Type B pancreatic cell (in vitro differentiated cells): ENCODE data around the gene CREM. TPM values are rescaled to one million over a fixed set of nuclear protein-coding genes. Genes with fewer than 3 reads are reported as not detected.

ENCODE experiments used
- DNase-seq: peaks from one replicate; pipeline ENCODE4 v3.0.0; 2021; ENCODE audit warnings: mixed read lengths; ENCODE audit not compliant: unreplicated experiment; ENCODE audit errors: extremely low spot score
- H3K27ac Mint-ChIP-seq: 2 replicates; pipeline ENCODE4 v1.8.0; 2021; ENCODE audit warnings: mild to moderate bottlenecking, mixed read lengths
- H3K27me3 Mint-ChIP-seq: 2 replicates; pipeline ENCODE4 v1.8.0; 2021; ENCODE audit warnings: mixed read lengths
- H3K36me3 Mint-ChIP-seq: 2 replicates; pipeline ENCODE4 v1.8.0; 2021; ENCODE audit warnings: mixed read lengths
- H3K4me1 Mint-ChIP-seq: one replicate; pipeline ENCODE4 v1.8.0; 2021; ENCODE audit warnings: mixed read lengths; ENCODE audit not compliant: unreplicated experiment
- H3K4me3 Mint-ChIP-seq: 2 replicates; pipeline ENCODE4 v1.8.0; 2021; ENCODE audit warnings: mild to moderate bottlenecking, mixed read lengths
- H3K9me3 Mint-ChIP-seq: 2 replicates; pipeline ENCODE4 v1.8.0; 2021; ENCODE audit warnings: mixed read lengths
- CTCF ChIP-seq: fragments of 200-600 bp; sonication (generic); conservative IDR thresholded peaks from 2 replicates; pipeline ENCODE4 v1.5.0; 2021; ENCODE audit warnings: antibody characterized with exemption, mild to moderate bottlenecking
- total RNA-seq: library from RNA; stranded (reverse); gene quantifications from 2 replicates; pipeline ENCODE4 v1.2.1, GENCODE V29; 2021; ENCODE audit warnings: low replicate concordance

CREM gene
- total RNA-seq, 1 donor from 2014 or later, result 26.9 TPM

GRCh38 chr10:35103882-35104281 is 22.8 kb upstream of the CREM start:
- Mint-ChIP-seq H3K36me3 (no peaks in the 10 kb centered on the region), H3K4me3 (no peak overlapping the region), H3K4me1 (peaks cover 4% of the 10 kb centered on the region), H3K27me3 (peaks cover 4% of the 10 kb centered on the region), H3K9me3 (no peaks in the 10 kb centered on the region), H3K27ac (no peak overlapping the region)
- DNase-seq, result no peak
- TF ChIP-seq CTCF, result no peak

GRCh38 chr10:35112571-35112970 is 14.1 kb upstream of the CREM start:
- DNase-seq, result no peak
- Mint-ChIP-seq H3K27me3 (peaks cover 3% of the 10 kb centered on the region), H3K4me3 (no peak overlapping the region), H3K27ac (no peak overlapping the region), H3K9me3 (no peaks in the 10 kb centered on the region), H3K36me3 (no peaks in the 10 kb centered on the region), H3K4me1 (no peaks in the 10 kb centered on the region)
- TF ChIP-seq CTCF, result no peak

- DNase-seq, result no peak
- Mint-ChIP-seq H3K36me3 (no peaks in the 10 kb centered on the region), H3K27ac (no peak overlapping the region), H3K4me3 (no peak overlapping the region), H3K27me3 (peaks cover 7% of the 10 kb centered on the region), H3K4me1 (no peaks in the 10 kb centered on the region), H3K9me3 (no peaks in the 10 kb centered on the region)
- no peak for TF ChIP-seq CTCF
These were observed 7.3 kb upstream of the CREM start for GRCh38 chr10:35119378-35119777.

GRCh38 chr10:35124540-35124939 is 2.1 kb upstream of the CREM start:
- H3K9me3 Mint-ChIP-seq, result no peaks in the 10 kb centered on the region
- no peak for TF ChIP-seq CTCF
- peaks cover 3% of the 10 kb centered on the region for H3K36me3 Mint-ChIP-seq
- peaks cover 9% of the 10 kb centered on the region for H3K4me1 Mint-ChIP-seq
- peak overlapping the region; percentile 2 for H3K27ac Mint-ChIP-seq
- DNase-seq, result no peak
- no peaks in the 10 kb centered on the region for H3K27me3 Mint-ChIP-seq
- H3K4me3 Mint-ChIP-seq, result no peak overlapping the region

GRCh38 chr10:35126062-35126529 is 550 bp upstream of the CREM start:
- H3K27ac Mint-ChIP-seq, result peak overlapping the region; percentile 97

More at GRCh38 chr10:35126062-35126529, 550 bp upstream of the CREM start:
- DNase-seq, result no peak
- Mint-ChIP-seq H3K27me3 (no peaks in the 10 kb centered on the region), H3K9me3 (no peaks in the 10 kb centered on the region), H3K4me3 (peak overlapping the region; percentile 92), H3K4me1 (peaks cover 19% of the 10 kb centered on the region), H3K36me3 (peaks cover 3% of the 10 kb centered on the region)
- no peak for TF ChIP-seq CTCF
